Ovary (tissue), 3 donors: Measurements from ENCODE around the gene TPO.

Experiments used
- CTCF ChIP-seq, 3 donors: fragments of 450-650 bp in 2 of 3; fragments of 200-600 bp in 1 of 3; IDR thresholded peaks; one replicate each; pipeline versions ENCODE4 v1.5.1 to v1.8.0; 2016 to 2022; ENCODE audit warnings: antibody characterized with exemption in 3 of 3, mild to moderate bottlenecking in 1 of 3
- EP300 ChIP-seq: sonication (generic); formaldehyde crosslinking; IDR thresholded peaks from one replicate; pipeline ENCODE4 v1.6.1; 2017; ENCODE audit warnings: antibody characterized with exemption
- donor health status: DM: no; HTN: no; CAD: no.

GRCh38 chr2:1373830-1374229, 39.4 kb upstream of the TPO start:
- TF ChIP-seq CTCF (IDR thresholded peaks at IDR 0.05), result no peak
- TF ChIP-seq EP300, result no peak
